HG03139 (cell line): ENCODE measurements around the gene HUWE1.
A peak's percentile ranks its signal among the peaks of the same experiment; 100 is the strongest.
"Not testable (repeated sequence)": the region's sequence is repeated elsewhere in the genome, so short reads cannot be mapped to it uniquely, and the experiment has no call there.

ENCODE experiments used
- ATAC-seq: cut with Tn5 transposase; IDR thresholded peaks from one replicate; pipeline ENCODE4 v1.9.1; 2021; ENCODE audit not compliant: unreplicated experiment

Gene HUWE1, protein sequence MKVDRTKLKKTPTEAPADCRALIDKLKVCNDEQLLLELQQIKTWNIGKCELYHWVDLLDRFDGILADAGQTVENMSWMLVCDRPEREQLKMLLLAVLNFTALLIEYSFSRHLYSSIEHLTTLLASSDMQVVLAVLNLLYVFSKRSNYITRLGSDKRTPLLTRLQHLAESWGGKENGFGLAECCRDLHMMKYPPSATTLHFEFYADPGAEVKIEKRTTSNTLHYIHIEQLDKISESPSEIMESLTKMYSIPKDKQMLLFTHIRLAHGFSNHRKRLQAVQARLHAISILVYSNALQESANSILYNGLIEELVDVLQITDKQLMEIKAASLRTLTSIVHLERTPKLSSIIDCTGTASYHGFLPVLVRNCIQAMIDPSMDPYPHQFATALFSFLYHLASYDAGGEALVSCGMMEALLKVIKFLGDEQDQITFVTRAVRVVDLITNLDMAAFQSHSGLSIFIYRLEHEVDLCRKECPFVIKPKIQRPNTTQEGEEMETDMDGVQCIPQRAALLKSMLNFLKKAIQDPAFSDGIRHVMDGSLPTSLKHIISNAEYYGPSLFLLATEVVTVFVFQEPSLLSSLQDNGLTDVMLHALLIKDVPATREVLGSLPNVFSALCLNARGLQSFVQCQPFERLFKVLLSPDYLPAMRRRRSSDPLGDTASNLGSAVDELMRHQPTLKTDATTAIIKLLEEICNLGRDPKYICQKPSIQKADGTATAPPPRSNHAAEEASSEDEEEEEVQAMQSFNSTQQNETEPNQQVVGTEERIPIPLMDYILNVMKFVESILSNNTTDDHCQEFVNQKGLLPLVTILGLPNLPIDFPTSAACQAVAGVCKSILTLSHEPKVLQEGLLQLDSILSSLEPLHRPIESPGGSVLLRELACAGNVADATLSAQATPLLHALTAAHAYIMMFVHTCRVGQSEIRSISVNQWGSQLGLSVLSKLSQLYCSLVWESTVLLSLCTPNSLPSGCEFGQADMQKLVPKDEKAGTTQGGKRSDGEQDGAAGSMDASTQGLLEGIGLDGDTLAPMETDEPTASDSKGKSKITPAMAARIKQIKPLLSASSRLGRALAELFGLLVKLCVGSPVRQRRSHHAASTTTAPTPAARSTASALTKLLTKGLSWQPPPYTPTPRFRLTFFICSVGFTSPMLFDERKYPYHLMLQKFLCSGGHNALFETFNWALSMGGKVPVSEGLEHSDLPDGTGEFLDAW (N-terminal part only)

DNA sequence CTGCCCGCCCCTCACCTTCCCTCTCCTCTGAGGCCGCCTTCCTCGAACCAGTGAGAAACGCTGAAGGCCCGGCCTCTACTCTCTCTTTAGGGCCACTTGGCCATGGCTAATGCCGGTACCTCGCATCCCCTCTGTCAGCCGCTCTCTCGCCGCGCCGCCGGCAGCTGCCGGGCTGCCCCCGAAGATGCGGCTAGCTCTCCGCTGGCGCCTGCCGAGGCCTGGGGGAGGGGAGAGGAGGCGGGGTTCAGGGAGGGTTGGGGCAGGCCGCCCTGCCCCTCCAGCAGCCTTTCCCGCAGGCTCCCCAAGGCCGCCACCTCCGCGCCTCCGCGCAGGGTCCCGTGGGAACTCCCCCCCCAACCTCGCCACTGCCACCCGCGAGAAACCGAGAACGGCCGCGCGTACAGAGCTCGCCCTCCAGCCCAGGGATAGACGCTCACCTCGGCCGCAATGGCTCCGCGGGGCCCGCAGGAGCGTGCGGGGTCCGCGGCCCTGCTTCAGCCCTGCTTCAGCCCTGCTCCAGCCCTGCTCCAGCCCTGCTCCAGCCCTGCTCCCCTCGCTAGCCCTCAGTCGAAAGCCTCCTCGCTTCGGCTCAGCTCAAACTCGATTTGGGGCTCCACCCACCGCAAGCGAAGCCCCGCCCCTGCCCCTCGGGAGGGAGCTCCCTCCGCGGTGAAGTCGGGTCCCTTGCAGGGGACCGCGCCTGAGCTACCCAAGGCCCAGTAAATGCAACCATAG lies at the start of gene HUWE1:
Gene HUWE1 (minus strand): TSS at position 569 of the 735 bp plus-strand sequence. CDS start 32,612 bp downstream, outside the sequence.
- ATAC-seq = peak; percentile 38

DNA sequence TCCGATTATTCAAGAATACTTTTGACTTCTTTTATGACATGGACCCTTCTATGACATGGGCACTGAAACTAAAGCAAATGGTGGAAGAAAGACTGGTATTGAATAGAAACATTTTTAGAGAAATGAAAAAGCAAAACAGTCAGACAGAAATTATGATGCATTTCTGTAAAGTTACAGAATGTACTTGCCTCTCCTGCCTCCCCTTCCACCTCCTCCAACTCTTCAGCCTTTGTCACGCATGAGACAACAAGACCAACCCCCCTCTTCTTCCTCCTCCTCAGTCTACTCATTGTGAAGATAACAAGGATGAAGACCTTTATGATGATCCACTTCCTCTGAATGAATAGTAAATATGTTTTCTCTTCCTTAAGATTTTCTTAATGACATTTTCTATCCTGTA lies 46.3 kb upstream of the HUWE1 start:
- ATAC-seq = no peak

DNA sequence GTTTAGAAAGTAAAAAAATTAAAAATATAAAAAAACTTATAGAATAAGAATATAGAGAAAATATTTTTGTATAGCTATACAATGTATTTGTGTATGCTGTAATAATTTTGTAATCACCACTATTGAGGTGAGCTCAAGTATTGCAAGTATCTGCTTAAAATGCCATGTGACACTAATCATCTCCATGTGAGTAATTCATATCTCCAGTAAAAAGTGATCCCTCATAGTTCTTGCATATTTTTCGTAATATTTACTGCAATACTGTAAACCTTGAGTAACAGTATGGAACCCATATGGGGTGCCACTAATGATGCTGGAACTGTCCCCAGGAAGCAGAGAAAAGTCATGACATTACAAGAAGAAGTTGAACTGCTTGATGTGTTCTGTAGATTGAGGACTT lies 43.2 kb upstream of the HUWE1 start:
- ATAC-seq = no peak

DNA sequence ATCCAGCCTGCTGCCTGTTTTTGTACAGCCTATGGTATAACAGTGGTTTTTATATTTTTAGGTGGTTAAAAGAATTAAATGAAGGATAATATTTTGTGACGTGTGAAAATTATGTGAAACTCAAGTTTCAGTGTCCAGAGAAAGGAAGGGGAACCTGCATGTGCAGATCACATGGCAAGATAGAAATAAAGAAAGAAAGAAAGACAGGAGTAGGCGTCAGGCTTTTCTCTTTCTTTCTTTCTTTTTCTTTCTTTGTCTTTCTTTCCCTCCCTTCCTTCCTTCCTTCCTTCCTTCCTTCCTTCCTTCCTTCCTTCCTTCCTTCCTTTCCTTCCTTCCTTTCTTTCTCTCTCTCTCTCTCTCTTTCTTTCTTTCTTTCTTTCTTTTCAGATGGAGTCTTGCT lies 42.0 kb upstream of the HUWE1 start:
- no peak for ATAC-seq

DNA sequence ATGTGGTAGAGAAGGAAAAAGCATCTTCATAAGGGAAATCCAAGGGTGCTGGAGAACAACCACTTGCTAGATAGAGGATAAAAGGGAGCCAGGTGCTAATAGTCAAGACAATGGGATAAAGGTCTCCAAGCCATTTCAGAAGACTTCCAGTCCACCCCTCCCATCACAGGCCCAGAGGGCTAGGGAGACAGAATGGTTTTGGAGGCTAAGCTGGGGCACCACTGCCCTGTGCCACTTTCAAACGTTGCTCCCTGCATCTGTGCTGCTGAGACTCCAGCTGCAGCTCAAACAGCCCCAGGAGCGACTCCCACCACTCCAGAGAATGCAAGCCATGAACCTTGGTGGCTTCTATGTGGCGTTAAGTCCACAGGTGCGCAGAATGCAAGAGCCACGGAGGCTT lies 38.4 kb upstream of the HUWE1 start:
- ATAC-seq = no peak

DNA sequence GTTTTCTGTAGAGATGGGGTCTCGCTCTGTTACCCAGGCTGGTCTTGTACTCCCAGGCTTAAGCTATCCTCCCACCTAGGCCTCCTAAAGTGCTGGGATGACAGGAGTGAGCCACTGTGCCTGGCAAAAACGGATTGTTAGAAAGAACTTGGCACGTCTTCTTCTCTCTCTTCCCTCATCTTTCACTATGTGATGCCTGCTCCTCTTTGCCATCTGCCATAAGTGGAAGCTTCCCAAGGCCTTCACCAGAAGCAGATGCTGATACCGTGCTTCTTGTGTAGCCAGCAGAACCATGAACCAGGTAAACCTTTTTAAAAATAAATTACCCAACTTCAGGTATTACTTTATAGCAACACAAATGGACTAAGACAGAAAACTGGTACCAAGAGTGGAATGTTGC lies 36.9 kb upstream of the HUWE1 start:
- no peak for ATAC-seq

DNA sequence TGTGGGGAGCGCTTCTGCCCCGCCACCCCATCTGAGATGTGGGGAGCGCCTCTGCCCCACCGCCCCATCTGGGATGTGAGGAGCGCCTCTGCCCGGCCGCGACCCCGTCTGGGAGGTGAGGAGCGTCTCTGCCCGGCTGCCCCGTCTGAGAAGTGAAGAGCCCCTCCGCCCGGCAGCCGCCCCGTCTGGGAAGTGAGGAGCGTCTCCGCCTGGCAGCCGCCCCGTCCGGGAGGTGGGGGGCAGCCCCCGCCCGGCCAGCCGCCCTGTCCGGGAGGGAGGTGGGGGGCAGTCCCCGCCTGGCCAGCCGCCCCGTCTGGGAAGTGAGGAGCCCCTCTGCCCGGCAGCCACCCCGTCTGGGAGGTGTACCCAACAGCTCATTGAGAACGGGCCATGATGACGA lies 35.1 kb upstream of the HUWE1 start:
- ATAC-seq = not testable (repeated sequence)

DNA sequence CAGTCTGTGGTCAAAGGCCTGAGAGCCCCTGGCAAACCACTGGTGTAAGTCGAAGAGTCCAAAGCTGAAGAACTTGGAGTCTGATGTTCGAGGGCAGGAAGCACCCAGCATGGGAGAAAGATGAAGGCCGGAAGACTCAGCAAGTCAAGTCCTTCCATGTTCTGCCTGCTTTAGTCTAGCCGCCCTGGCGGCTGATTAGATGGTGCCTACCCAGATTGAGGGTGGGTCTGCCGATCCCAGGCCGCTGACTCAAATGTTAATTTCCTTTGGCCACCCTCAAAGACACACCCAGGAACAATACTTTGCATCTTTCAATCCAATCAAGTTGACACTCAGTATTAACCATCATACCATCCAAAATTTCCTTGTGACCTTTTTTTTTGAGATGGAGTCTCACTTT lies 33.1 kb upstream of the HUWE1 start:
- not testable (repeated sequence) for ATAC-seq

DNA sequence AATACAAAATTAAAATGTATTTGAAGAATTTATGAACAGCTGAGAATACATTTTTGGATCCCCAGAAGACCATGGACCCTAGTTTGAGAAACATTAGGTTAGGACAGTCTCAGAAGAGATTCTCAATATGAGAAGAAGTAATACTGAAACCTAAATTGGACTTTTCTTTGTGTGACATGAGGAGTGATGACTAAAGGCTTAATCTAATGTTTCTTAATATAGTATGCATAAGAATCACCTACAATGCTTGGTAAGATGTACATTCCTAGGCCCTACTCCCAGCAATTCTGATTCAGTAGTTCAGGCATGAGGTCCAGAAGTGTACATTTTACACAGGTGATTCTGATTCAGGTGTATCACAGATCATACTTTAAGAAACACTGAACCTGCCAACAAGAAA lies 31.6 kb upstream of the HUWE1 start:
- ATAC-seq = no peak

DNA sequence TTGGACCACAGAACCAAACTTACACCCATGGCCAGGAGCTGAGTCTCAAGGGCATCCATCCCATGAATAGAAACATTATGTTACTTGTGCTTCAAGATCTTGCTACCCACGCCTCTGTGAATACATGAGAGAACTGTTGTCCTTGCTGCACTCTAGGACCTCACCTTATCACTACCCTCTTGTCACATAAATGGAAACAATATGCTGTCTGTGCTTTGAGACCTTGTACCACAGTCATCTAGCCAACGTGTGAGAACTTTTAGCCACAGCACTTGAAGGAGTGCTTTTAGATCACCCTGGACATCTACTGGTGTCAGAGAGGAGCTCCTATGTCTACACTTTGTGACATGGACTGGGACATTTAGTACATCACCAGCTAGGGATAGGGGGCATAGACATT lies 30.7 kb upstream of the HUWE1 start:
- ATAC-seq = no peak

DNA sequence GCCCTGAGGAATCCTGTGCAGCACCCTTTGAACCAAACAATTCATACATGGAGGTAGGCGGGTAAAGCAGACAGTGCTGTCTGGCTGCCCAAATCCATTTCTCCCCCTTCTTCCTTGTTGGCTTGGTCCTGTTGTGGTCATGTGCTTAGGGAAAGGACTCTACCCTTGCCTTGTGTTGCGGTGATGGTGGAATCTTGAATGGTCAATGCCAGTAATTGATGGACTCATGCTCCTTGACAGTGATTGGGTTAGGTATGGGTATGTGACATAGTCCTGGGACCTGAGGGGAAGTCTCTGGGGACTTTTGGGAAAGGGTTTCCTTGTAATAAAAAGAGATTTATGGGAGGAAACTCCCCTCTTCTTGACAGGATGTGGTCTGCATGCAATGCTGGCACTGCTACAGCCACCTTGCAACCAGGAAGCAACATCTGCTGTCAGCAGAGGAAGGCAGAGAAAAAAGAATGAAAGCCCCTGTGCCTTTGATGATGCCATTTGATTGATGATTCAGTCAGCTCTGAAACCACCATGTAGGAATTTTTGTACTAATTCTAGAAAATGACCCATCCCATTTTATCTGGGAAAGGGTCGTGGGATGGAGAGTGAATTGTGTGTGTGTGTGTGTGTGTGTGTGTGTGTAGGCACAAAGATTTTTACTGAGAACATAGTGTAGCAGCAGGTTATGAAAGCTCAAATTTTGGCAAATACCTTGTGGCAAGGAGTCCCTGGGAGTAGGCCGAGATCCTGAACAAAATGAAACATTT lies 30.0 kb upstream of the HUWE1 start:
- peak; percentile 37 for ATAC-seq

DNA sequence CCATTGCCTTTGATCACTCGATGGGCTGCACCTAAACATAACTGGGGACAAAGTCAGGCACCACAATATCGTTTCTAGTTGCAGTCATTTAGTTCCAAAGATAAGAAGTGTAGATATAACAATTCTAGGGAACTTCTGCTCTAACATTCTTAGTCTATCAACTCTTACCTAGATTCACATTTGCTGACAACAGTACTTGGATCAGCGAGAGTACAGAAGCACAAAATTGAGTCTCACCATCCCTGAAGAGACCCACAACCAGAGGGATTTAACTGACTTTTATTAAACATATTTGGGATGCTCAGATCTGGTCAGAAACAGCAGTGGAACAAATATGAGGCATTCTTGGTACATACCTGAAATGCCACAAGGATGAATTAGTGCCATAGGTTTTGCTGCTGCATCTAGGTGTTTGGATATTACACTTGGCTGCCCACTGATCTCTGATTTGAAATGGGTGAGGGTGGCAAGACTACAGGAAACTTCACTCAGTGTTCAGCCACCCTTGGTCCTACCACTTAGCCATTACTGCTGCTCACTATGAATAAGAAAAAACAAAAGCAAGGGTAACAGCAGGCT lies 28.9 kb upstream of the HUWE1 start:
- ATAC-seq = no peak

DNA sequence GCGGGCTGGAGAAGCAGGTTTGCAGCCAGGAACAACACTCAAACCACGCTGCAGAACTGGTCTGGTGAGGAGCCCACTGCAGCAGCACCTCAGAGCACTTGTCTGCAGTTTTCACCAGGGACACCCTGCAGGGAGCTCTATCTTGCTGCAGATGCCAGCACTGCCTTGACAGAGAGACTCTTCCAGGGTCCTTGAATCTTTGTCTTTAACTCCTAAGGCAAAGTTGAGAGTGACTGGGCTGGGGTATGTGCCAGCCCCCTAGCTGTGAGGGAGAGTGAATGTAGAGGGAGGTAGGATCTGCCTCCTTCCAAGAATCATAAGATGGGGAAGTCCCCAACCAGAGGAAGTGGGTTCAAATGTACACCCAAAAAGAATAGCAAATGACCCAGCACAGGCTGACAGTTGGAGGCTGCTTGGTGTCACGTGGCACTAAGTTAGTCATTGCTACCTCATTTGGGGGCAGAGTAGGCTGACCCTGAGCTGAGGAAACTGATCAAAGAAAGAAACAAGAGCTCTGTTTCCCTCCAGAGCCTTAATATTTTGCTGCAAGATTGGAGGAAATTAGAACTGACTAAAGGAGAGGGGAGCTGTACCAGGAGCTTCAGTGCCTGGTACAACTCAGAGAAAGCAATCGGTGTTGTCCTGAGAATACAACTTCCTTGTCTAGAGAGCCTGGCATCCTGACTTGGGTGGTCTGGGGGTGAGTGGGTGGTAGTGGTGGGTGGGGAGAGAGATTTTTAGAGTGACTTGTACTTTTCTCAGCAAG lies 28.2 kb upstream of the HUWE1 start:
- peak; percentile 67 for ATAC-seq

DNA sequence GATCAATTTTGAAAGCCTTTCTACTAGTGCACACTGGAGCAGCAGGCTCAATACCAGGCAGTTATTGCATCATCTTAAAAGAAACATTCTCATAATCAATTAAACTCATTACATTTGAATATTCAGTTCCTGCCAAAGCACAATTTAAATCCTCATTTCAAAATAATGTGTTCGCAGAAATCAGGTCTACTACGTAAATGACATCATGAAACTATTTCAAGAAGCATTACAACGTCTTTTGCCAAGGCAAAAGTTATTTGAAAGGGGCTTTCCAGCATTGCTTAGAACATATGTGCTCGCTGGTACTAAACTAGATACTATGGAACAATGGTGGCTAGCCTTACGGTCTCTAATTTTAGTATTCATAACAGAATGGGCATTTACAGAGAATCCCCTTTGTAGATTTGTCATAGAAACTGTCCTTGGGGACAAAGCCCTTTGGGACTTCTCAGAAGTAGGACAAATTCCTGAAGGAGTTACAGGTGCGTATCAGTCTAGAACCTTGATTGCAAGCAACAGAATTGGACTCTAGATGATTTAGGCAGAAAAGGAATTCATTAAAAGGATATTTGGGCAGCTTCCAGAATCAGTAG lies 27.6 kb upstream of the HUWE1 start:
- no peak for ATAC-seq

DNA sequence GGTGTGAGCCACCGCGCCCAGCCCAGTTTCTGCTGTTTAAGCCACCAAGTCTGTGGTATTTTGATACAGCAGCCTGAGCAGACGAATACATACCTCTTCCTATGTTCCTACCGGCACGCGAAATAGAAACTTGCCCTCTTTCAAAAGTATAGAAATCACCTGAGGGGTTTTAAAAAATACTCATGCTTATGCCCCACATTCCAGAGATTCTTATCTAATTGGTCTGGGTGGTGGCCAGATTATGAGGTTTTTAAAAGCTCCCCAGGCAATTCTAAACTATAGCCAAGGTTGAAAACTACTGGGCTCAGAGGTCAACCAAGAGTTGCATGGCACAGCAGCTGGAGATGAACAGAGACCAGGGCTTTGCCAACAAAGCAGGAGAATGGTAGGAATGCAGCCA lies 24.9 kb upstream of the HUWE1 start:
- no peak for ATAC-seq

DNA sequence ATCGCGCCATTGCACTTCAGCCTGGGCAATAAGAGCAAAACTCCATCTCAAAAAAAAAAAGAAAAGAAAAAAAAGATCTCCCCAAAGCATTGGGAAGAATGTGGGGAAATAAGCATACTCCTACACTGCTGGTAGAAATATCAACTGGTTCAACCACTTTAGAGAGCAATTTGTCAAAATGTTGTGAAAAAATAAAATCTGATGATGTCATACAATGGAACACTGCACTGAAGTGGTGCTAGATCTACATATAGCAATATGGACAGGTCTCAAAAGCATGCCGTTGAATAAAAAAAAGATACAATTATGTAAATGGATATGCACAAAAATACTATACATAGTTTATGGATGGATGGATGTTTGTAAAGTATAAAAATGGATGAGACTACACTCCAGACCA lies 18.3 kb upstream of the HUWE1 start:
- no peak for ATAC-seq

DNA sequence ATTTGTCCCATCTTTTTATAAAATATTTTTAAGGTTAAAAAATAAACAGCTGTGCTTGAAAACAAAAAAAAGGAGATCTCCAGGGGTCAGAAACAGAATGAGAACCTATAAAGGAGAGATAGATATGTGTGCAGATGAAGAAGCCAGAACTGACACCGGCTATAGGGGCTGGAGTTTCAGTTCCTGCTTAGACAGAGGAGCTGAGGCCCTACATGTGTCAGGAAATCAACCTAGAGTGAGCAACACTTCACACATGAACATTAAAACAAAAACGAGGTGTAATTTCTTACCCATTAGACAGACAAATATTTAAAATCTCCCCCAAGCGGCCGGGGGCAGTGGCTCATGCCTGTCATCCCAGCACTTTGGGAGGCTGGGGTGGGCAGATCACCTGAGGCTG lies 17.8 kb upstream of the HUWE1 start:
- ATAC-seq = peak; percentile 85

DNA sequence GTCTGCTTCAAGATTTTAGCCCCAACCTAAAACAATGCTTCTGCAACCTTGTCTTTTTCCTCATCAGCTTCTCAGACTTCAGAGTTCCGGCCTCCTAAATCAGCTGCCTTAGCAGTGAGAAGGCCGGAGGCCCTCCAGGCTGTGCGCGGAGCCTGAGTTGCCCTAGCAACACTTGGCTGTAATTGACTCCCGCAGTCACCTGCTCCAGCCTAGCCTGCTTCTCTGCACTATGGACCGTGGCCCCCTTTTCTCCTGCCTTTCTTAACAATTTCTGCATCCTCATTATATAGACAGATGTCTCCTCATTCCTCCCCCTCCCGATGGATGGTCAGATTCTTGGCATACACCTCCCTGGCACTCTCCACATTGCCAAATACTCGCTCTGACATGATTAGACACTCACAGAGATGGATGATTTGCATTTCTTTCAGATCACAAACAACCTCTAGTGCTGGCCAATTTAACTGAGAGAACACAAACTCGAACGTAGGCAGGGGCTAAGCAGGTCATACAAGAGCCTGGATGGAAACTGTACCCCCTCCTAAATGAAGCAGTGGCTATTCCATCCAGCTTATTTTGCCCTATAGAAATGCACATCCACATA lies 9.5 kb upstream of the HUWE1 start:
- no peak for ATAC-seq
